ENCODE data around the gene EPHA3.

EPHA3 gene

DNA sequence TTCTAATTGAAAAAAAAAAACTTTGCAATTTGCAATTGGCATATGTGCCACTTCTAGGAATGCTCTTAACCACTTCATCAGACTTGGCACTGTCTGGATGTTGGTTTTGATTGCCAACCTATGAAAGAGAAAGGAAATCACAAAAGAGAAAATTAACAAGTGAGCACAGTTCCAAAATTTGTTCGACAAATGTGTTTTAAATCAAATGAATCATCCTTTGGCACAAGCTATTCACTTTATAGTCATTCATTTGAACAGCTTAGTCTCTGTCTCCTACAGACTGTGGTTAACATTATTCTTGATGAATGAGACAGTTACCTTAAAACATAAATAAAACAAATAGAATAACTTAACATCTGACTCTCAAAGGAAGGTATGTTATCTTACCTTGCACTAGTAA is 265.0 kb downstream of the EPHA3 start:
- no peak for FAIRE-seq

DNA sequence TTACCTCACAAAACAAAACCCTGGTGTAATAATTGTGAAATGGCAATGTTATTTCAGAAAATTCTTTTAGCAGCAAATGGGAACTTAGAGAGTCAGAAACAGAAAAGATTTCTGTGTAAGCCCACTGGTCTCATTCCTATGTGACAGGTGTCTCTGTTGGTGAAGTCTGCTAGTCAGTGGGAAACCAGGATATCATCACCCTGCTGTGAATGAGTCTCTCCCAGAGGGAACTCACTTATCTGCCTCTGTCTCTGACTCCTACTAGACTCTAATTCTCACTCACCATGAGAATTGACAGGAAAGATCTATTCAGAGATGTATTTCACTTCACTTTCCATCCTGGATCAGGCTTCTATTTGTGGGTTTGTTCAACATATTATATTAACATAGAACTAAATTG is 266.0 kb downstream of the EPHA3 start:
- no peak for FAIRE-seq

DNA sequence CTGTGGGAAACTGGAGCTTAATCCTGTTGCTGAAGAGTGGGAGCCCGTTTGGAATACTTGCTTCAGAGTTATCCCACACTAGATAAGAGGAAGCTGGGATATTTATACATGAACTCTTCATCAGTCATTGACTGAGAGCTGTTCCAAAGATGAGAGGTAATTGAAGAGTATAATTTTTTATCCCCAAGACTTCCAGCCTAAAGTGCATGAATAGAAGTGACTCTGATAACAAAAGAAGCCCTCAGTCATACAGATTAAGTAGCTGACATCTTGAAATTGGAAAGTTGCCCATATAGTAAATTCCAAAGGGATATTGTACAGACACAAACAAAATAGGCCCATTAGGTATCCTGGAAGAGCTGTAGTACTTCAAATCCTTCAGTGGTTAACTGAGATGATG is 268.0 kb downstream of the EPHA3 start:
- FAIRE-seq = no peak

DNA sequence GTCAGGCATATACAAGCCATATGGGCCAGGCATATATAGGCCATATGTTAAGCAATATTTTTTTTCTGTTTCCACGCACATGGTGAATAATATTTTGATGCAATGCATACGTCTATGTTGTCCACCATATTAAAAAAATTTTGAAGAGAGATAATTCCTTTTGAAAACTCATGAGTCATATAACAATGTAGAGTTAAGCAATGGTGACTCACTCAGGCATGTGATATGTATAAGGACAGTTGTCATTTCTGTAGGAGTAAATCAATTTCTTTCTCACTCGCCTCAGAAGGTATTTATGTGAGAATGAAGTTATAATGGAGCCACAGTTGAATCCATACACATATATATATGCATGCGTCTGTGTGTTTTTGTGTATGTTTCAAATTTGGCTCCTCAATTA is 272.6 kb downstream of the EPHA3 start:
- FAIRE-seq = no peak

GRCh38 chr3:89392991-89393390 is 285.6 kb downstream of the EPHA3 start:
- FAIRE-seq = no peak

GRCh38 chr3:89395456-89395855 is 288.0 kb downstream of the EPHA3 start:
- FAIRE-seq = no peak

DNA sequence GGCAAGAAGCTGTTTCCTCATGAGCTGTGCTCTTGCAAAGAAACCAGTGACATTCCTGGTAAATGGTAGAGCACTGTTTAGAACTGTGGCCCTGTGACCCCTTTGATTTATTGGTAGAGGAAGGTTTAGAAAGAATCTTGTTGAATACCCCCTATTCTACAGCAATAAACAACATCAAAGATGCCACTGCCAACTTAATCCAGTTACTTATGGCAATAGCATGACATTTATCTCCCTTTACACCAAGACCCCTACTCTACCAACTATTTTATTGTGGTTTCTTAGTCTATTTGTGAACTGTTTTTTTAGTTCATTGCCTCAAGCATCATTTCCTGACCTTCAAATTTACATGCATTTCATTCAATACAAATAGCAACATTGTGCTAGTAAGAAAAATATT is 288.6 kb downstream of the EPHA3 start:
- no peak for FAIRE-seq

DNA sequence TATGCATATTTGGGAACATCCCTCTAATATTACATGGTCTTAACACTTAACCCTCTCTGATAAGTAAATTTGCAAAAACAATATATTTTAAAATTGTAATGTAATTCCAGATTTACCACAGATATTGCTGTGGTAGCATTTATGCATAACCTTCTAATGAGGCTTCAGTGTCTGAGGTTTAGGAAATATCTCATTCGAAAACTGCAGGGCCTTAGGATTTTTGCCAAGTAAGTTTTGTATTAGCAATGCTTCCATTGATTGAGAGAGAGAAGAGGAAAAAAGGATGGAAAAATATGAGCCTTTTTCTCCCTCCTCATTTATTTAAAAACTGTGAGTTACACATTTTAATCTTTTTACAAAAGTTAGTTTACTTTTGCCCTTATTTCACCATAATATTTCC is 294.6 kb downstream of the EPHA3 start:
- no peak for FAIRE-seq

GRCh38 chr3:89405176-89405575 is 297.8 kb downstream of the EPHA3 start:
- no peak for FAIRE-seq

GRCh38 chr3:89405593-89405992 is 298.2 kb downstream of the EPHA3 start:
- FAIRE-seq = no peak

- no peak for FAIRE-seq
These were observed 303.8 kb downstream of the EPHA3 start for GRCh38 chr3:89411201-89411600.

- FAIRE-seq = no peak
These were observed 306.8 kb downstream of the EPHA3 start for GRCh38 chr3:89414270-89414669.

DNA sequence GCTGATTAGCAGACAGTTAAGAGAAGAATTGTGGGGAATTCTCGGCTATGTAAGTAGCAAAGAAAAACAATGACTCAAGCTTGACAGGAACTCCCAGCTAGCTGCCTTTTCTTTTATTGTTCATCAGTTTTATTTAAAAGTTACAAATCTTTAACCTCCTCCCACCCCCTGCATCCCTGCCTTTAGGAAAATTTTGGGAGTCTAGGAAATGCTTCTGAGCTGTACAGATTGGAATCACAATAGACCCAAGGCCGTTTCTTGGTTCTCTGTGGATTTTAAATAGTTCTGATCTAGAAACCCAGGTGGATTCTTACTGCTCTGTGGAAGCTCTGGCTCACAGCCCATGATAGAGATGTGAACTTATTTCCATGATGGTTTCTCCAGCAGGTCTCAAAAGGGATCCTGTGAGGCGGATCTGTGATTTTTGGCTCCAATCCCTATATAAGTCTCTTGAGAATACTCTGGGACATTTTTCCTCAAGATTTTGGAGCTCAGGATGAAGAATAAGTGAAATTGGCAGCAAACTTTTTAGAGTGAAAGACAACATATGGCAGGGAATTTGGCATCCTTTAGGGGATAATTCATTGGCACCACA is 312.3 kb downstream of the EPHA3 start:
- FAIRE-seq = no peak

DNA sequence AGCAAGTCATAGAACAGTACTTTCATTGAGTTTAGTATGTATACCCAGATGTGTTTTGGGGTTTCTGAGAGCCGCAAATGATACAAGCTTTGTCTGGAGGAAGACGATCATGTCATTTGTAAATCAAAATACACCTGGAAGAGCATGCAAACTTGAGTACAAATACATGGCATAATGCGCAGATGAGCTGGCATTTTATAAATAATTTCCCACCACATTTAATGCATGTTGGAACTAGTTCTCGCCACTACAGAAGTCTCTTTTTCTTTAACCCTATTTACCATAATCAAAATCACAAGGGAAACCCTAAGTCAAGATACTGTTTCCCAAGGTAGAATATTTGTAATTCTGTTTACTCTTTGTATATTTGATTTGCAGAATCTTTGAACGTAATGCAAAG is 318.6 kb downstream of the EPHA3 start:
- no peak for FAIRE-seq

DNA sequence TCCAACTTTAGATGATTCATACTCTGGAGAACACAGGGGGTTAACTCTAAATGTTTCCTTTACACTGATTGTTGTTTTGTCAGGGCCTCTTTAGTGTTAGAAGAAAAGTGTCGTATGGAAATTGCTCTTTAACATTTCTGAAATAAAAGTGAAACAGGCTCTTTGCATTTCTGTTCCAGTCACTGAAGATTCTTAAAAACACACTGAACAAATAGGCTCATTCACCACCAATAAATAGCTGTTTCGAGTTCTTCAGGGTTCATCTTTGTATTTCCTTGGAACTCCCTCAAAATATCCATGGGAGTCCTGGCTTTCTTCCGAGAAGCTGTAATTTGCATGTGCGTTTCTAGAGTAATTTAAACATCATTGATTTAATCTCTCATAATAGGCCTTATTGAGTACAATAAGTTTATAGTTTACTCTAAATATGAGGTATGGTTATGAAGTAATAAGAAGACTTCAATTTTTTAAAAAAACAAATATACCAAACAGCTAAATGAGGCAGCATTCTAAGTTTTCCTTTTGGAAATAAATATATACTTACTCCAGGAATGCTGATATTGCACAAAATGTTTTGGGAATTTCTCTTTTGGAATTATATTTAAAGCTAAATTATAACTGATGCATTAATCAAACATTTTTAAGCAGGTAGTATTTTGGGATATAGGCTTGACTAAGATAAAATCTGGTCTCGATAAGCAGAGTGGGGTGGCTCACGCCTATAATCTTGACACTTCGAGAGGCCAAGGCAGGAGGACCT is 327.4 kb downstream of the EPHA3 start:
- FAIRE-seq = no peak

DNA sequence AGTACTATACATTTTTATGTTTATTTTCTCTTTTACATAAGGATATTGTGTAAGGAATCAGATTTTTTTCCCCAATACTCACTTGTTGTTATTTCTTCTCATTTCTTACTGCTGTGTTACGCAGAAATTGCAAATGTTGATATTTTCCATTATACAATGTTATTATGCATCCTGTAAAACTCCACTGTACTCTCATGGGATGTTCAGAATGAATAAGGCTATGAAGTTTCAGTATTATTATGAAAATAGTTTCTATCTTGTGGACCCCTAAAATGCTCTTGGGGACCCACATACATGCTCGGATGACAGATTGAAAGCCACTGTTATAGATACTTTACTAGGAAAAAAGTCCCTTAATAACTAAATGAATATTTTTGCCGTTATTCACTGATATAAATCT is 329.4 kb downstream of the EPHA3 start:
- no peak for FAIRE-seq

GRCh38 chr3:89440386-89440785 is 333.0 kb downstream of the EPHA3 start:
- FAIRE-seq = no peak

DNA sequence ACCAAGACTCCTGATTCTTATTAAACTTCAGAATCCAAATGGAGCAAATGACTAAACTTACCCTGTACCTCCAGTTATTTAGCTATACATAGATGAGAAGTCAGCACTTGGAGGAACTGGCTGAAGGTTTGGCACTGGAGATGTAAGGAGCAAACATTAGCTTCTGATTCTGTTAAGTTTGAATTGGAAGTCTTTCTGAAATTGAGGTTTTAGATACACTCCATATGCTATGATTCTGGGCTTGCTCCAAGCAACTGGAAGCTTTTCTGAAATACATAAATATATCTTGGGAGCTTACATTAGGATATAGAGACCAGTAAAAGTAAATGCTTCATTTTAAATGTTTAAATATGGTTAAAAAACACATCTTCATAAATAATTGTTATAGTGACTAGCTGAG is 333.7 kb downstream of the EPHA3 start:
- no peak for FAIRE-seq

GRCh38 chr3:89446593-89446992 is 339.2 kb downstream of the EPHA3 start:
- FAIRE-seq = no peak

DNA sequence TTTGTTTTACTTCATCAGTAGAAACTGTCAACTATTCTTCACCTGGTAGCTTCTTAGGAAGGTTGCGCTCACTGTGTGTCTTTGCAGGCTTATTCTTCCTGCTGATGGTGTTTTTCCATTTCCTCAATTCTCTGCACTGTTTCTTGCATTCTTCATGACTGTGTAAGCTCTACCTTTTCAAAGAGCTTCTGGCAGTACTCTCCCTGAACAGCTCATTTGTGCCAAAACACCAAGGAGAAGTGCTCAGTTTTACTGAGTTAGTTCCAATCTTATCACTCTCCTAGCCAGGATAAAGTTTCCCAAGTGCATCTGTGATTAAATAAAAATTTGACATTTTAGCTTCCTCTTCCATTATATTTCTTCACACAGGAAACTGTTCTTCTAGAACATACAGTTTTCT is 339.8 kb downstream of the EPHA3 start:
- no peak for FAIRE-seq

- no peak for FAIRE-seq
These were observed 341.7 kb downstream of the EPHA3 start for GRCh38 chr3:89449086-89449485.

GRCh38 chr3:89452066-89452465 is 344.6 kb downstream of the EPHA3 start:
- FAIRE-seq = no peak

DNA sequence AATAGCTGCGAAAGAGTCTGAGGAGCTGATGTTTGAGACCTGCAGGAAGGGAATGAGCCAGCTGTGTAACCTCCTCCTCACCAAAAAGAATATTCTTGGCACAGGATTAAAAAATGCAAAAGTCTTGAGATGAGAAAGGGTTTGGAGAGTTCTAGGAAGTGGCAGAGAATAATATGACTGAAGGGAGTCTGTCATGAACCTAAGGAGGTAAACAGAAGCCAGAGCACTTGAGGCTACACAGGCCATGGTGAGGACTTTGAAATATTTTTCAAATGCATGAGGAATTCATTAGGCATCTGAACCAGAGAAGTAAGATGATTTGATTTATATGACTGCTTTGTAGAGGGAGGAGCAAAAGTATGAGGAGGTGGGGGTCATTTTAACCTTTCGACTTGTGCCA is 347.8 kb downstream of the EPHA3 start:
- no peak for FAIRE-seq

GRCh38 chr3:89467898-89468363 is 360.5 kb downstream of the EPHA3 start:
- peak; percentile 61 for FAIRE-seq

DNA sequence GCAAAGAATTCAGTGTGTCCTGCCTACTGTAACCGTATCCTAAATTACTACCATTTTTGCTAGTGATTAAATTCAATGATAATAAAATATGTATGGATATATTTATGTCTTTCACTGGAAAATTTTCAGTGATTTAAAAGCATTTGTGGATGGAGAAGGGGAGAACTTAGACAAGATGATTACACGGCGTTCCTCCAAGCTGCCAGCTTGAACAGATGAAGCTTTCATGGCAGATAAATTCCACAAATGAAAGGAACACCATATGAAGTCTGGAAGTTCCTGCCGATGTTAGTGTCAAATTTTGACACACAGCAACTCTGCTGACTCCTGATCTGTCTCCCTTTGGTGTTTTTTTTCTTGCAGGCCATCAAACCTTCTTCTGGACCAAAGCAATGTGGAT is 364.7 kb downstream of the EPHA3 start:
- no peak for FAIRE-seq

Data from endometrium (tissue), 2 donors.